ENCODE data around the gene GRB2. TPM values are rescaled to one million over a fixed set of nuclear protein-coding genes. Genes with fewer than 3 reads are reported as not detected.
A peak's percentile ranks its signal among the peaks of the same experiment; 100 is the strongest.
"Not testable (repeated sequence)": the region's sequence is repeated elsewhere in the genome, so short reads cannot be mapped to it uniquely, and the experiment has no call there.

GRB2 gene
- total and polyA plus RNA-seq, 4 donors: 51.0 to 198 (median 114) TPM

DNA sequence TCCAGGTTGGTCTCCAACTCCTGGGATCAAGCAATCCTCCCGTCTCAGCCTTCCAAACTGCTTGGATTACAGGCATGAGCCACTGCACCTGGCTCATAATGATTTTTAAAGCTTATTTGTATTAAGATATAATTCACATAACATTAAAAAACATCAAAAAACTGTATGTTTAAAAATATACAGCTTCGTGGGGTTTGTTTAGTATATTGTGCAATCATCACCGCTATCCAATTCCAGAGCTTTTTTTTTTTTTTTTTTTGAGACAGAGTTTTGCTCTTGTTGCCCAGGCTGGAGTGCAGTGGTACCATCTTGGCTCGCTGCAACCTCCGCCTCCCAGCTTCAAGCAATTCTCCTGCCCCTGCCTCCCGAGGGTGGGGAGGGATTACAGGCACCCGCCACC lies 105.2 kb downstream of the GRB2 start:
- no peak overlapping the region for H3K4me3 ChIP-seq
- ATAC-seq (ENCODE audit: insufficient read depth, low FRiP score) (no peak), DNase-seq (no peak)
- H3K27me3 ChIP-seq (ENCODE audit: control insufficient read depth in 3 of 3, insufficient read depth in 3 of 3, low read length in 2 of 3): no peaks in the 10 kb centered on the region
- 72% methylated on average over 7 of the region's 7 CpGs for WGBS, 2 donors
- H3K4me1 ChIP-seq (ENCODE audit: control insufficient read depth in 5 of 5, insufficient read depth in 5 of 5, low read length in 5 of 5): no peaks in the 10 kb centered on the region
- no peaks in the 10 kb centered on the region for H3K9me3 ChIP-seq (ENCODE audit: control insufficient read depth in 4 of 4, insufficient read depth in 3 of 4, low read length in 3 of 4)
- H3K9ac ChIP-seq (ENCODE audit: insufficient read depth in 1 of 2, low read length in 2 of 2): no peak overlapping the region
- H3K36me3 ChIP-seq (ENCODE audit: control insufficient read depth in 4 of 4, insufficient read depth in 4 of 4, low read length in 4 of 4): no peaks in the 10 kb centered on the region
- TF ChIP-seq, protein P1, sequence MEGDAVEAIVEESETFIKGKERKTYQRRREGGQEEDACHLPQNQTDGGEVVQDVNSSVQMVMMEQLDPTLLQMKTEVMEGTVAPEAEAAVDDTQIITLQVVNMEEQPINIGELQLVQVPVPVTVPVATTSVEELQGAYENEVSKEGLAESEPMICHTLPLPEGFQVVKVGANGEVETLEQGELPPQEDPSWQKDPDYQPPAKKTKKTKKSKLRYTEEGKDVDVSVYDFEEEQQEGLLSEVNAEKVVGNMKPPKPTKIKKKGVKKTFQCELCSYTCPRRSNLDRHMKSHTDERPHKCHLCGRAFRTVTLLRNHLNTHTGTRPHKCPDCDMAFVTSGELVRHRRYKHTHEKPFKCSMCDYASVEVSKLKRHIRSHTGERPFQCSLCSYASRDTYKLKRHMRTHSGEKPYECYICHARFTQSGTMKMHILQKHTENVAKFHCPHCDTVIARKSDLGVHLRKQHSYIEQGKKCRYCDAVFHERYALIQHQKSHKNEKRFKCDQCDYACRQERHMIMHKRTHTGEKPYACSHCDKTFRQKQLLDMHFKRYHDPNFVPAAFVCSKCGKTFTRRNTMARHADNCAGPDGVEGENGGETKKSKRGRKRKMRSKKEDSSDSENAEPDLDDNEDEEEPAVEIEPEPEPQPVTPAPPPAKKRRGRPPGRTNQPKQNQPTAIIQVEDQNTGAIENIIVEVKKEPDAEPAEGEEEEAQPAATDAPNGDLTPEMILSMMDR (IDR thresholded peaks at IDR 0.05; ENCODE audit: control extremely low read depth, extremely low read depth): no peak
- H3K27ac ChIP-seq (ENCODE audit: low read depth in 1 of 2, low read length in 1 of 2): no peak overlapping the region

DNA sequence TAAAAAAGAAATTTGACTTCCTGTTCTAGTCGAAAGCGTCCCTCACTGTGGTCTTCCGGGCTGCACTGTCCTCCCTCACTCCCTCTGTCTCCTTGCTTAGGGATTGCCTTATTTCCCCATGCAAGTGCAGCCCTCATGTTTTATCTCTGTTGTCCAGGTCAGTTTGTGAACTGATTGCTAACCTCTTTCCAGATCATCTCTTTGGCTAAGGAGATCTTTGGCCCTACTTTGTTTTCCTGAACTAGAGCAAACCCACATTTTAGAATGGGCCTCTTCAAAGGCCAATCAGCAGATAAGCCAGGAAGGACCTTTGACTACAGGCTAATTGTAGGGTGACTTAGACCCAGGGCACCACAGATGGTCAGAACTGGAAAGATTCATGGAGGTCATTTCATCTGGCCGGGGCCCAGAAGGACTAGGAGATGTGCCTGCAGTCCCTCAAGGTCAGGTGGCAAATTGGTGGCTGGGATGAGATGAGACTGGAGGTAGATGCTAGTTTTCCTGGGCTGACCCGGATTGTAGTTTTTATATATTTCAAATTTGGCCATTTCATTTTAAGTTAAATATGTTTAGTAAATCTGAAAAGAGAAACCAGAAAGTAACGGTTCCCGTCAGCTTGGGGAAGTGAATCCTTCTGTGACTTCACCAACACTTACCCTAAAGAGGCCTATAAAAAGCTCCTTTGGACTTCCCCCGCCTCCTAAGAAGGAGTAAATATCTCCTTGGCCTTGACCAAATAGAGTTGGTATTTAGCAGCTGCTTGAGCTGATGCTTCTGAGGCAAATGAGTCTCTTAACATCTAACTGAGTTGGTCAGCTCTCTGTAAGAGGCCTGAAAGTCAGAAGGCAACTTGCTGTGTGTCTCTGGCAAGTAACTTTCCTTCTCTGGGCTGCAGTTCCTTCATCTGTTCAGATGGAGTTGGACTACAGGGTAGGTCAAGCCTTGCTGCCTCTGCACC lies 110.0 kb downstream of the GRB2 start:
- H3K4me1 ChIP-seq (ENCODE audit: control insufficient read depth in 5 of 5, insufficient read depth in 5 of 5, low read length in 5 of 5): no peaks in the 10 kb centered on the region
- WGBS, 2 donors: 39 to 64% methylated on average over 8 of the region's 8 CpGs
- no peaks in the 10 kb centered on the region for H3K27me3 ChIP-seq (ENCODE audit: control insufficient read depth in 3 of 3, insufficient read depth in 3 of 3, low read length in 2 of 3)
- no peak overlapping the region for H3K4me3 ChIP-seq
- no peaks in the 10 kb centered on the region for H3K36me3 ChIP-seq (ENCODE audit: control insufficient read depth in 4 of 4, insufficient read depth in 4 of 4, low read length in 4 of 4)
- TF ChIP-seq, protein P1 (IDR thresholded peaks at IDR 0.05; ENCODE audit: control extremely low read depth, extremely low read depth): no peak
- no peaks in the 10 kb centered on the region for H3K9me3 ChIP-seq (ENCODE audit: control insufficient read depth in 4 of 4, insufficient read depth in 3 of 4, low read length in 3 of 4)
- DNase-seq (no peak), ATAC-seq (ENCODE audit: insufficient read depth, low FRiP score) (peak; percentile 38)
- no peak overlapping the region for H3K9ac ChIP-seq (ENCODE audit: insufficient read depth in 1 of 2, low read length in 2 of 2)
- H3K27ac ChIP-seq (ENCODE audit: low read depth in 1 of 2, low read length in 1 of 2): peak overlapping the region in 1 of 2 donors; percentile 61

DNA sequence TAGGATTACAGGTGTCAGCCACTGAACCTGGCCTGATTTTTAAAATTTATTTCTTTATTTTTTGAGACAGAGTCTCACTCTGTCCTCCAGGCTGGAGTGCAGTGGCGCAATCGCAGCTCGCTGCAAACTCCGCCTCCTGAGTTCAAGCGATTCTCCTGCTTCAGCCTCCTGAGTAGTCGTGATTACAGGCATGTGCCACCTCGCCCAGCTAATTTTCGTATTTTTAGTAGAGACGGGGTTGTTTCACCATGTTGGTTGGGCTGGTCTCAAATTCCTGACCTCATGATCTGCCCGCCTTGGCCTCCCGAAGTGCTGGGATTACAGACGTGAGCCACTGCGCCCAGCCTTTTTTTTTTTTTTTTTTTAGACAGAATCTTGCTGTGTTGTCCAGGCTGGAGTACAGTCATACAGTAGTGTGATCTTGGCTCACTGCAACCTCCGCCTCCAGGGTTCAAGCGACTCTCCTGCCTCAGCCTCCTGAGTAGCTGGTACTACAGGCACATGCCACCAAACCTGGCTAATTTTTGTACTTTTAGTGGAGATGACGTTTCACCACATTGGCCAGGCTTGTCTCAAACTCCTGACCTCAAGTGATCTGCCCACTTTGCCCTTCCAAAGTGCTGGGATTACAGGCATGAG lies 112.5 kb downstream of the GRB2 start:
- not testable (repeated sequence) for H3K36me3 ChIP-seq (ENCODE audit: control insufficient read depth in 4 of 4, insufficient read depth in 4 of 4, low read length in 4 of 4); H3K4me3 ChIP-seq; H3K27me3 ChIP-seq (ENCODE audit: control insufficient read depth in 3 of 3, insufficient read depth in 3 of 3, low read length in 2 of 3); ATAC-seq (ENCODE audit: insufficient read depth, low FRiP score); DNase-seq; H3K9ac ChIP-seq (ENCODE audit: insufficient read depth in 1 of 2, low read length in 2 of 2); H3K4me1 ChIP-seq (ENCODE audit: control insufficient read depth in 5 of 5, insufficient read depth in 5 of 5, low read length in 5 of 5); H3K9me3 ChIP-seq (ENCODE audit: control insufficient read depth in 4 of 4, insufficient read depth in 3 of 4, low read length in 3 of 4)
- WGBS, 2 donors: 50 to 58% methylated on average over 16 of the region's 16 CpGs
- H3K27ac ChIP-seq (ENCODE audit: low read depth in 1 of 2, low read length in 1 of 2): peak overlapping the region in 1 of 2 donors; percentile 14

DNA sequence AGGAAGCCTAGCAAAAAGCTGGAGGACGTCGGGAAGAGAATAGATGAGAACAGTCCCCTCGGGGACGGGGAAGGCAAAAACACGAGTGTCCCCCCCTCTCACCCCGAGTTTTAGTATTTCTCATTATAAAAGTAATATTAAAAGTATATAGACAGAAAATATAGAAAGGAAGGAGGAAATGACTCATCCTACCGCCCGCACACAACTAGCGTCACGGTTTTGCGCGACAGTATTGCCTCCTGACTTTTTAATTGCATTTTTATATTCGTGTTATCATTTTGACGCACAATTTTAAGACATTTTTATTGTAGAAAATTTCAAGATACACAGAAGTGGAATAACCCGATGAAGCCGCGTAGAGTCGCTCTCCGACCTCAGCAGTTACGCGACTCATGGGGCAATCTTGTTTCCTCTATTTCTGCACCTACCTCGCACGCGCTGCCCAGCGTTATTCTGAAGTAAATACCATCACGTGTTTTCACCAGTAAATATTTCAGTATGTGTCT lies 115.6 kb downstream of the GRB2 start:
- Histone ChIP-seq H3K4me1 (ENCODE audit: control insufficient read depth in 5 of 5, insufficient read depth in 5 of 5, low read length in 5 of 5) (peaks cover 0 to 8% (median 0%) of the 10 kb centered on the region in 5 donors), H3K9ac (ENCODE audit: insufficient read depth in 1 of 2, low read length in 2 of 2) (peak overlapping the region in 1 of 2 donors; percentile 85), H3K27ac (ENCODE audit: low read depth in 1 of 2, low read length in 1 of 2) (peak overlapping the region; percentile 91 to 93), H3K27me3 (ENCODE audit: control insufficient read depth in 3 of 3, insufficient read depth in 3 of 3, low read length in 2 of 3) (no peaks in the 10 kb centered on the region), H3K4me3 (peak overlapping the region; percentile 16), H3K9me3 (ENCODE audit: control insufficient read depth in 4 of 4, insufficient read depth in 3 of 4, low read length in 3 of 4) (no peaks in the 10 kb centered on the region), H3K36me3 (ENCODE audit: control insufficient read depth in 4 of 4, insufficient read depth in 4 of 4, low read length in 4 of 4) (peaks cover 0 to 7% (median 2%) of the 10 kb centered on the region in 4 donors)
- ATAC-seq (ENCODE audit: insufficient read depth, low FRiP score): no peak
- WGBS, 2 donors: 2% methylated on average over 26 of the region's 26 CpGs
- peak in 2 of 3 donors; percentile 63 to 74 for DNase-seq
- TF ChIP-seq, protein P1 (IDR thresholded peaks at IDR 0.05; ENCODE audit: control extremely low read depth, extremely low read depth): no peak

All from lung (tissue), 12 donors.